Psoas muscle (tissue), 8 donors: ENCODE data around the gene KCTD12. TPM values are rescaled to one million over a fixed set of nuclear protein-coding genes. Genes with fewer than 3 reads are reported as not detected.

Experiments used
- ATAC-seq, 4 donors: fragments of 200-7000 bp; cut with Tn5 transposase; one replicate each; pipeline ENCODE4 v1.9.1; 2020; ENCODE audit warnings: moderate library complexity in 3 of 4, mild to moderate bottlenecking in 2 of 4
- DNase-seq, 2 donors: peaks; one replicate each; pipeline ENCODE4 v3.0.0-alpha.2; 2020
- H3K27ac ChIP-seq: fragments of 200-600 bp; one replicate; pipeline ENCODE4 v1.8.0; 2022
- H3K27me3 ChIP-seq, 3 donors: fragments of 200-600 bp in 1 of 3; one replicate each; pipeline versions ENCODE4 v1.6.1 to v1.8.0; 2013 to 2022; ENCODE audit warnings: low read length in 2 of 3, mild to moderate bottlenecking in 2 of 3, moderate library complexity in 1 of 3; ENCODE audit not compliant: insufficient read depth in 3 of 3
- H3K36me3 ChIP-seq, 2 donors: fragments of 200-600 bp in 1 of 2; one replicate each; pipeline versions ENCODE4 v1.6.1 to v1.8.0; 2013 to 2022; ENCODE audit warnings: low read depth in 1 of 2, mild to moderate bottlenecking in 1 of 2, moderate library complexity in 1 of 2; ENCODE audit not compliant: insufficient read depth in 1 of 2
- H3K4me1 ChIP-seq: fragments of 200-600 bp; one replicate; pipeline ENCODE4 v1.8.0; 2022
- H3K4me3 ChIP-seq: fragments of 200-600 bp; one replicate; pipeline ENCODE4 v1.8.0; 2022; ENCODE audit warnings: mild to moderate bottlenecking
- H3K9me3 ChIP-seq: fragments of 200-600 bp; one replicate; pipeline ENCODE4 v1.8.0; 2022
- WGBS, 3 donors: extraction: QIAGEN DNeasy Blood & Tissue Kit; methylation state at CpG; one replicate each; pipeline versions ENCODE4 v1.1.6 to v1.1.7; 2013; 5-methylcytosine and 5-hydroxymethylcytosine counted together
- intact Hi-C, 2 donors: fragments of 100-400 bp; cut with DNase I; formaldehyde crosslinking; loops; one replicate each; pipeline versions ENCODE4 v1.11.0 to v1.14.2; 2022
- polyA plus RNA-seq, 3 donors: library from polyadenylated mRNA; stranded (reverse); fragments of 200-250 nt; gene quantifications; one replicate each; pipeline ENCODE4 v1.2.3, GENCODE V29; 2013
- total RNA-seq, 4 donors: library from RNA; stranded (reverse); fragmentation: NEBNext Ultra II Directional in 2 of 4; extraction: Animal tissue kit (Norgen Biotek cat#: 25700) in 2 of 4; gene quantifications; one replicate each; pipeline versions ENCODE4 v1.2.1 to v1.2.4, GENCODE V29; 2021 to 2023
- TF ChIP-seq, protein P1 (sequence below): fragments of 200-600 bp; IDR thresholded peaks from one replicate; pipeline ENCODE4 v1.8.0; 2022; ENCODE audit warnings: antibody characterized with exemption
- donor health status: healthy with polysubstance abuse.
- donor health status: DM: no; HTN: no; CAD: no; lungs with moderate emphysema.
- donor health status: Bipolar disorder and iron deficiency.
- donor health status: healthy.
- donor health status: DM: yes; HTN: yes; CAD: no.
- donor health status: DM: no; HTN: no; CAD: no.
- donor health status: DM: no; HTN: no; CAD: no.
- donor health status: DM: yes; HTN: yes; CAD: no.

The KCTD12 gene
- total and polyA plus RNA-seq, 7 donors = 11.6 to 31.3 (median 22.4) TPM

DNA sequence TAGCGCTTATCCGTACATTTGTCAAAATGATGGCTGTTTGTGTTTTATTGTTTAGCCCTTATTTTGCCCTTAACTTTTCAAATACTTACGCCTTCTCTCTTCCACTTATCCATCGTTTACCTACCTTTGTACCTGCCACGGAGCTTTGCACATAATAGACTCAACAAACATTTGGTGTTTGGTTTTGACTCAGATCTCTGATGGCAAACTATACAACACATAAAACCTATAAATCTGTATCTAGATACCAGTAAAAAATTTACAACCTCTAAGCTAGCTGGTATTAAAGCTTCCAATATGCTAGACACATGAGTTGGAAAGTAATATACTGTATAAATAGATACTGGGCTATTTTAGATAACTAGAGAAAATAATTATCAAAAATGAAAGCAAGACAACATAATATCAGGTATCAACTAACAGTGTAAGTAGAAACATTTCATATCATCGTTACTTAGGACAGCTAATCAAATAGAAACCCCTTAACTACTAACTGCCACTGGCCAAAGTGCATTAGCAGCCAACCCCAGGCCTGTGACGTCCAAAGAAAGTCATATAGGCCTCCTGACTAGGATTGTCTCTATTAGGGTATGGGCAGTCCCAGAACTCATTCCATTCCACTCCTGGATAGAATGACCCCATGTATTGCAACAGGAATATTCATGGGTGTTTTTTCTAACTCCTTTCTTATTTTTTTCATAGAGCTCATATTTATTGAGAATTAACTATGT, 53.8 kb downstream of the KCTD12 start:
- no peaks in the 10 kb centered on the region for H3K36me3 ChIP-seq
- H3K4me3 ChIP-seq = no peak overlapping the region
- no peaks in the 10 kb centered on the region for H3K27me3 ChIP-seq
- 90 to 94% (median 93%) methylated on average over 7 of the region's 7 CpGs for WGBS, 3 donors
- TF ChIP-seq, protein P1, sequence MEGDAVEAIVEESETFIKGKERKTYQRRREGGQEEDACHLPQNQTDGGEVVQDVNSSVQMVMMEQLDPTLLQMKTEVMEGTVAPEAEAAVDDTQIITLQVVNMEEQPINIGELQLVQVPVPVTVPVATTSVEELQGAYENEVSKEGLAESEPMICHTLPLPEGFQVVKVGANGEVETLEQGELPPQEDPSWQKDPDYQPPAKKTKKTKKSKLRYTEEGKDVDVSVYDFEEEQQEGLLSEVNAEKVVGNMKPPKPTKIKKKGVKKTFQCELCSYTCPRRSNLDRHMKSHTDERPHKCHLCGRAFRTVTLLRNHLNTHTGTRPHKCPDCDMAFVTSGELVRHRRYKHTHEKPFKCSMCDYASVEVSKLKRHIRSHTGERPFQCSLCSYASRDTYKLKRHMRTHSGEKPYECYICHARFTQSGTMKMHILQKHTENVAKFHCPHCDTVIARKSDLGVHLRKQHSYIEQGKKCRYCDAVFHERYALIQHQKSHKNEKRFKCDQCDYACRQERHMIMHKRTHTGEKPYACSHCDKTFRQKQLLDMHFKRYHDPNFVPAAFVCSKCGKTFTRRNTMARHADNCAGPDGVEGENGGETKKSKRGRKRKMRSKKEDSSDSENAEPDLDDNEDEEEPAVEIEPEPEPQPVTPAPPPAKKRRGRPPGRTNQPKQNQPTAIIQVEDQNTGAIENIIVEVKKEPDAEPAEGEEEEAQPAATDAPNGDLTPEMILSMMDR = no peak
- no peak for ATAC-seq
- intact Hi-C loops = no loop called here
- no peak for DNase-seq
- H3K4me1 ChIP-seq = no peaks in the 10 kb centered on the region
- H3K27ac ChIP-seq = no peak overlapping the region
- no peaks in the 10 kb centered on the region for H3K9me3 ChIP-seq

DNA sequence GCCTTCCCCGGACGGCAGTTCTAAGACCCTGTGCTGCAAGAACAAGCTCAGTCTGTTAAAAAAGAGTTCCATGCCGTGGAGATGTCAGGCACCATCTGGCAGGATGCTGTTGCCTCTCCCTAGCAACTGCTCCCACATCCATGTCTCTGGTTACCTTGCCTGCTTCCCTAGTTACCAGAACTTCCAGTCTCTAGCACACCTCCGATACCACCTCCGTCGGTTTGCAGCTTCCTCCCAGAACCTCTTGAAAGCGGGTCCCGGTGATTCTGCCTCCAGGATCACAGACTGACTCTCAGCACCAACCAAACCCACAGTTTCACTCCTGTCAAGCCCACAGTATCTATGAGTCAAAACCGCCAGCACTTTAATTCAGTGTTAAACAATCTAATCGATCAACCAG, 55.4 kb downstream of the KCTD12 start:
- ATAC-seq = no peak
- Histone ChIP-seq H3K27ac (no peak overlapping the region), H3K36me3 (no peaks in the 10 kb centered on the region), H3K27me3 (no peaks in the 10 kb centered on the region), H3K4me1 (no peaks in the 10 kb centered on the region), H3K4me3 (no peak overlapping the region), H3K9me3 (no peaks in the 10 kb centered on the region)
- TF ChIP-seq, protein P1 = no peak
- DNase-seq = no peak
- WGBS, 3 donors = 88 to 92% (median 92%) methylated on average over 10 of the region's 10 CpGs
- intact Hi-C loops = no loop called here

Other genes starting within 250 kb of the KCTD12 start
- gene ACOD1, start 62.1 kb upstream of the KCTD12 start, total RNA-seq = not detected
- not detected for gene ACOD1, start 62.1 kb upstream of the KCTD12 start, polyA plus RNA-seq
- 1 to 10 TPM; 5.8 to 9.5 (median 8.9) TPM for gene CLN5, start 105.7 kb upstream of the KCTD12 start, total RNA-seq
- 10 to 100 TPM in 1 of 3 donors, 1 to 10 TPM in 2; 4.9 to 10.6 (median 8.0) TPM for gene CLN5, start 105.7 kb upstream of the KCTD12 start, polyA plus RNA-seq
- gene FBXL3, start 140.8 kb upstream of the KCTD12 start, total RNA-seq = 10 to 100 TPM; 23.5 to 40.4 (median 24.4) TPM
- gene FBXL3, start 140.8 kb upstream of the KCTD12 start, polyA plus RNA-seq = 10 to 100 TPM; 12.5 to 41.3 (median 25.1) TPM